HG03175 (cell line): ENCODE measurements around the gene NFKBIA.
"Not testable (repeated sequence)": the region's sequence is repeated elsewhere in the genome, so short reads cannot be mapped to it uniquely, and the experiment has no call there.

Experiments used
- ATAC-seq: cut with Tn5 transposase; IDR thresholded peaks from one replicate; pipeline ENCODE4 v1.9.1; 2021; ENCODE audit warnings: mild to moderate bottlenecking, moderate library complexity; ENCODE audit not compliant: unreplicated experiment

NFKBIA gene

GRCh38 chr14:35369701-35370191 lies 34.8 kb downstream of the NFKBIA start:
- ATAC-seq, result no peak

GRCh38 chr14:35368583-35369392 lies 35.8 kb downstream of the NFKBIA start:
- ATAC-seq, result no peak

- ATAC-seq, result peak; percentile 22
These were observed 36.4 kb downstream of the NFKBIA start for GRCh38 chr14:35368139-35368460.

DNA sequence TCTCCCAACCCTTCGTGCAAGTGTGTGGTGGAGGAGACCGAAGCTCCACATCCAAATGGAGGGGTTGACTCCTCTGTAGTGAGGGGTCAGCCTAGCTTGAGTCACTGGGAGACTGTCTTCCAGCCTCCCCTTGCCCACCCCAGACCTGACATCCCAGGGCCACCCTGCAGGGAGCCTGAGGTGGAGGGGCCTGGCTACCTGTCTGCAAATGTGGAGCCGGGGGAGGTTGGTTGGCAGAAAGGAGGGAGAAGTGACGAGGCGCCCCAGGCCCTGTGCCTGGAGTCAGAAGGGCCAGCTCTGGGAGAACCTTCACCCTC lies 37.5 kb downstream of the NFKBIA start:
- no peak for ATAC-seq

- no peak for ATAC-seq
These were observed 38.0 kb downstream of the NFKBIA start for GRCh38 chr14:35366521-35366976.

GRCh38 chr14:35366056-35366451 lies 38.5 kb downstream of the NFKBIA start:
- no peak for ATAC-seq

DNA sequence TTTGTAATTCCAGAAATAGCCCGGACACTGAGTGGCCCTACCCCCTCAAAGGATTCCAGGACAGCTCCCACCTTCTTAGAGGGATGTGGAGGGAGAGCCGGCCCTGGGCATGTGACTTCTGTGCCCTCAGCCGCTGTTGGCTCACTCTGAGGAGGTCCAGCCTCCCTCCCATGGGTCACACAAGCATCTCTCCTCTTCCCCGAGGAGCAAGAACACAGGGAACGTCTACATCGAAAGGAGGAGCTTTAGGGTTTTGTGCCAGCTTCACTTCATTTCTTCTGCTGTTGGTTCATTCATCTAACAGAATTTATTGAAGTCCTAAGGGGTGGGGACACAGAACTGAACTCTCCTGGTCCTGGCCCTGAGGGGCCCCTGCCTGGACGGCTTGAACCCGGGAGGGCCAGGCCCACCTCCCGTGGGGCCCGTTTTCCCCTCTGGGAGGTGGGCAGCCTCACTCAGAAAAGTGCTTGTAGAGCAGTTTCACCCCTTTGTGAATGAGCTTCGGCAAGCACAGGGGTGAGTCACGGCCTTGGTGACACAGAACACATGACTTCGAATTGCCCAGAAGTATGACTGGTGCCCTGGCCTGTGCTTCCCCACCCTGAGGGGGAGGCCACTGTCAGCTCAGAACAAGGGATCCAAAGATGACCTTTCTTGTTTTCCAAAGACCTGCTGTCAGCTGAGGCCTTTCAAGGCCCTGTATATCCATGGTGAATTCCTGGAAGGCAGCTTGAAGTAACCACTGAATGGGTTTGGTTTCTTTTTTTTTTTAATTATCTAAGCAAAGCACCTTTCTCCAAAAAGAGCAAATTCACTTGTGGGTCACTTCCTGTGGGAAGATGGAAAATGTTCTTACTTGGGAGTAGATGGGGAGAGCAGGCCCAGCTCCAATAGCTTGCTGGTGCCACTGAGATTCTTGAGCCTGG lies 39.2 kb downstream of the NFKBIA start:
- ATAC-seq, result no peak

DNA sequence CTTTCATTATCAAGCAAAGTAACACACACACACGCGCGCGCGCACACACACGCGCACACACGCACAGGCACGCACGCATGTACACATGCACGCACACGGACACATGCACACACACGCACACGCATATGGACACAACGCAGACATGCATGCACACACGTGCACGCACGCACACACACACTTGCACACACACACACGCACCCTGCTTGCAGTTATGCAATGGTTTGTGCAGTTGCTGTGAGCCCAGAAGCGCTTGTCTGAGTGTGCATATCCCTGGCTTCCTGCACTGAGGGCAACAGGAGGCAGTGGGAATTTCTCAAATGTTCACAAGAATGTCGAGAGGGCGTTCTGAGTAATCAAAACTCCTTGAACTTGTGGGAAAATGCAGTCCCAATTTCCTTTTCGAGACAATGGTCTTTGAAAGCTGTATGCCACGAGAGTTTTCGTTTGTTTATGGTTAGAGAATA lies 41.6 kb downstream of the NFKBIA start:
- ATAC-seq, result no peak

- no peak for ATAC-seq
These were observed 42.1 kb downstream of the NFKBIA start for GRCh38 chr14:35362450-35362849.

DNA sequence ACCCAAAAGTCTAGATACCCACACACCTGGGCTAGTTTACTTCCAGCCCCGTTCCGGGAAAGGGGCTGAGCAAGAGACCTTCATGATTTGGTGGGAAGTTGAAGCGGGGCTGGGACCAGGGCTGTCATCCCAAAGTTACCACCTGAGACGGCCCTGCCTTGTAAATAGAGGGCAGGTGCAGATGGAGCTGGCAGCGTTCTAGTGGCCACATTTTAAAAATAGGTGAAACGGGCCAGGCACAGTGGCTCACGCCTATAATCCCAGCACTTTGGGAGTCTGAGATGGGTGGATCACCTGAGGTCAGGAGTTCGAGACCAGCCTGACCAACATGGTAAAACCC lies 43.4 kb downstream of the NFKBIA start:
- no peak for ATAC-seq

GRCh38 chr14:35359655-35360054 lies 44.9 kb downstream of the NFKBIA start:
- ATAC-seq, result not testable (repeated sequence)

GRCh38 chr14:35355981-35356841 lies 48.3 kb downstream of the NFKBIA start:
- peak; percentile 49 for ATAC-seq

DNA sequence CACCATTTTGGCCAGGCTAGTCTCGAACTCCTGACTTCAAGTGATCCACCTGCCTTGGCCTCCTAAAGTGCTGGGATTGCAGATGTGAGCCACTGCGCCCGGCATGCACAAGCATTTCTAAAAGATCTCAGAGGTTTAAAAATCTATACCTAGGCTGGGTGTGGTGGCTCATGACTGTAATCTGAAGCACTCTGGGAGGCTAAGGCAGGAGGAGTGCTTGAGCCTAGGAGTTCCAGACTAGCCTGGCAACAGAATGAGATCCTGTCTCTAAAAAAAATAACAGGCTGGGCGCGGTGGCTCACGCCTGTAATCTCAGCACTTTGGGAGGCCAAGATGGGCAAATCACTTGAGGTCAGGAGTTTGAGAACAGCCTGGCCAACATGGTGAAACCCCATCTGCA lies 49.3 kb downstream of the NFKBIA start:
- ATAC-seq, result not testable (repeated sequence)

DNA sequence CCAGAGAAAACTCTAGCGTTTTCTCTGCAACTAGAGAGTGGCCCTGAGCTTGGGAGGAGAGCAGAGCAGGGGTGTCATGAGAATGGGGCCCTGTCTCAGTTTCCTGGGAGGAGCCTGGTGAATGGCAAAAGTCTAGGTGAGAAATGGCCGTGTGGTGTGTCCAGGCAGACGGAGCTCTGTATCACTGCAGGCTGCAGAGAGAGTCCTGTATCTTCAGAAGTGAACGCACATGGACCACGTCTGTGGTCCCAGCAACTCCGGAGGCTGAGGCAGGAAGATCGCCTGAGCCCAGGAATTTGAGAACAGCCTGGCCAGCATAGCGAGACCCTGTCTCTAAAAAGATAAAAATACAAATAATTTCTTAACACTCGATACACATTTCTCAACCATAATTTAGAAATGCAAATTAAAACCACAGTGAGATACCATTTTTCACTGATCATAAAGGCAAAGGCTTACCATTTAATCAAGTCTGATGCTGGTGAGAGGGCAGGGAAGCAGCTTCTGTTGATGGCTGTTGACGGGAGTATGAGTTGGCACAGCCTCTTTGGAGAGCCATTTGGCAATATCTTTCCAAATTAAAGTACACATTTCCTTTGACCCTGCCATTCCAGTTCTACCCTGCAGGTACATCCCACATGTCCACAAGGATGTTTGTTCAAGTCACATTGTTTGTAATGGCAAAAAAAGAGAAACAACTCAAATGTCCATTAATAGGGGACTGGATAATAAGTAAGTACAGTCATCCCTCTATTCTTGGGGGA lies 51.0 kb downstream of the NFKBIA start:
- no peak for ATAC-seq

DNA sequence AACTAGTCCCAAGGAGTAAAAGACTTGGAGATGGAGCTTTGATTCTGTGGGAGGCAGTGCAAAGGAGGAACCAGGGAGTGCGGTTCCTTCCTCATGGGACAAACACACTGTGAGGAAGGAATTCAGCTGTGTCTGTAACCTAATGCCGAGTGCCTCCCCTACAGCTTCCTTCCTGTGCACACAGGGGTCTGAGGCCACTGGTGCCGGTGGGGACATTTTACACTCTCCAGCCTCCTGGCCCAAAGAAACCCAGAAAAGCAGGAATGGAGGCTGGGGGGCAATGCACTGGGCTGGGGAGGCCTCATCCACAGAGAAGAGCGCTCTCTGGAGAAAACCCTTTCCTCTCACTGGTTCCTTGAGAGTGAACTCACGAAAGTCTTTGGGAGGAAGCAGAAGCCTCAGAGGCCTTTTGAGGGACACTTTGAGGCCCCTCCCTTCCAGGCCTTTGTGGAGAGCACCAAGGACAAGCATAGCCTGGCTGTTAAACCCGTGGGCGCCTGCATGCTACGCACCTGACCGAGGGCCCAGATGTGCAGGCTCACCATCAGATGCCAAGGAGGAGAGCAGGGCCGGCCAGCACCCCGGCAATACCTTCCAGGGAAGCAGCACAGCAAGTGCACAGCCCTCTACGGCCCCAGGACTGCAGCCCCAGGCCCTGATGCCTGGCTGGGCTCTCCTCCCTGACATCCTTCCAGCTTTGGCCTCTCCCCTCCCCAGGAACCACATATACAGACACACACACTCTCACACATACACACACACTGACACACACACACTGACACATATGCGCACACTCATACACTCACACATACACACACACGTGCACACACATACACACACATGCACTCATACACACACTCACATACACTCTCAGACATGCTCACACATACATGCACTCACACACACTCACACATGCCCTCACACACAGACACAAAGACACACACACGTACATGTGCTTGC lies 52.0 kb downstream of the NFKBIA start:
- no peak for ATAC-seq

- no peak for ATAC-seq
These were observed 52.7 kb downstream of the NFKBIA start for GRCh38 chr14:35351897-35352273.
